Stimulated activated CD4-positive, alpha-beta T cell treated with anti-CD3 and anti-CD28 coated beads, TNF-alpha, amount 100 ng/mL, for 48 hours (primary cell): ENCODE results near the gene MTRF1.

ENCODE experiments used
- DNase-seq, 3 donors: peaks; one replicate each; pipeline ENCODE4 v3.0.0-alpha.2; 2020; ENCODE audit warnings: low read depth in 3 of 3

MTRF1 gene

GRCh38 chr13:41263261-41263971 is at the start of gene MTRF1:
Gene MTRF1 (minus strand): TSS chr13:41263576. CDS start chr13:41260907, 2,669 bp downstream.
- DNase-seq, result peak; percentile 43 to 68 (median 66)

GRCh38 chr13:41313117-41313516 is 49.7 kb upstream of the MTRF1 start:
- no peak for DNase-seq

- DNase-seq, result no peak
Measured at GRCh38 chr13:41312176-41312500, 48.8 kb upstream of the MTRF1 start.

GRCh38 chr13:41311406-41312175 is 48.2 kb upstream of the MTRF1 start:
- peak in 1 of 3 donors; percentile 39 for DNase-seq

- DNase-seq, result peak; percentile 92 to 95 (median 93)
Measured at GRCh38 chr13:41310963-41311405, 47.6 kb upstream of the MTRF1 start, which contains the start of gene NAA16. Gene NAA16 (plus strand): TSS chr13:41311267. CDS start chr13:41311529, 262 bp downstream.

GRCh38 chr13:41307884-41308640 is 44.7 kb upstream of the MTRF1 start:
- DNase-seq, result no peak

- no peak for DNase-seq
Measured at GRCh38 chr13:41306271-41307145, 43.1 kb upstream of the MTRF1 start.

GRCh38 chr13:41304551-41304950 is 41.2 kb upstream of the MTRF1 start:
- no peak for DNase-seq

- DNase-seq, result no peak
Measured at GRCh38 chr13:41302743-41303142, 39.4 kb upstream of the MTRF1 start.

GRCh38 chr13:41299316-41300094 is 36.1 kb upstream of the MTRF1 start:
- no peak for DNase-seq

- no peak for DNase-seq
Measured at GRCh38 chr13:41296879-41297646, 33.7 kb upstream of the MTRF1 start.

GRCh38 chr13:41295973-41296372 is 32.6 kb upstream of the MTRF1 start:
- no peak for DNase-seq

- no peak for DNase-seq
Measured at GRCh38 chr13:41294914-41295313, 31.5 kb upstream of the MTRF1 start.

GRCh38 chr13:41293272-41293671 is 29.9 kb upstream of the MTRF1 start:
- no peak for DNase-seq

GRCh38 chr13:41291246-41291645 is 27.9 kb upstream of the MTRF1 start:
- no peak for DNase-seq

- no peak for DNase-seq
Measured at GRCh38 chr13:41289463-41289881, 26.1 kb upstream of the MTRF1 start.

GRCh38 chr13:41286370-41286769 is 23.0 kb upstream of the MTRF1 start:
- DNase-seq, result no peak

GRCh38 chr13:41284512-41285288 is 21.3 kb upstream of the MTRF1 start:
- DNase-seq, result no peak

GRCh38 chr13:41282129-41282571 is 18.8 kb upstream of the MTRF1 start:
- no peak for DNase-seq
